ENCODE data around the gene EVI2A.
A peak's percentile ranks its signal among the peaks of the same experiment; 100 is the strongest.

EVI2A gene

GRCh38 chr17:31309556-31309955 lies 11.9 kb downstream of the EVI2A start:
- DNase-seq (ENCODE audit: low spot score): peak; percentile 25
- in situ Hi-C loops (cut with MboI; ENCODE audit: low pct_unique_long_range_greater_than_20kb, low sequenced_read_pairs, unreplicated experiment): no loop called here
- TF ChIP-seq CTCF (IDR thresholded peaks at IDR 0.05; ENCODE audit: extremely low read depth, insufficient read depth, missing control alignments): no peak

GRCh38 chr17:31308372-31309334 lies 12.8 kb downstream of the EVI2A start:
- in situ Hi-C loops (cut with MboI; ENCODE audit: low pct_unique_long_range_greater_than_20kb, low sequenced_read_pairs, unreplicated experiment): no loop called here
- peak; percentile 26 for DNase-seq (ENCODE audit: low spot score)
- TF ChIP-seq CTCF (IDR thresholded peaks at IDR 0.05; ENCODE audit: extremely low read depth, insufficient read depth, missing control alignments): no peak

- no peak for DNase-seq (ENCODE audit: low spot score)
- no peak for TF ChIP-seq CTCF (IDR thresholded peaks at IDR 0.05; ENCODE audit: extremely low read depth, insufficient read depth, missing control alignments)
- in situ Hi-C loops (cut with MboI; ENCODE audit: low pct_unique_long_range_greater_than_20kb, low sequenced_read_pairs, unreplicated experiment): no loop called here
Observed at GRCh38 chr17:31307640-31308039, 13.8 kb downstream of the EVI2A start.

- in situ Hi-C loops (cut with MboI; ENCODE audit: low pct_unique_long_range_greater_than_20kb, low sequenced_read_pairs, unreplicated experiment): no loop called here
- TF ChIP-seq CTCF (IDR thresholded peaks at IDR 0.05; ENCODE audit: extremely low read depth, insufficient read depth, missing control alignments): no peak
- DNase-seq (ENCODE audit: low spot score): no peak
Observed at GRCh38 chr17:31299624-31300023, 21.8 kb downstream of the EVI2A start.

- in situ Hi-C loops (cut with MboI; ENCODE audit: low pct_unique_long_range_greater_than_20kb, low sequenced_read_pairs, unreplicated experiment): no loop called here
- no peak for DNase-seq (ENCODE audit: low spot score)
- no peak for TF ChIP-seq CTCF (IDR thresholded peaks at IDR 0.05; ENCODE audit: extremely low read depth, insufficient read depth, missing control alignments)
Observed at GRCh38 chr17:31297090-31297489, 24.3 kb downstream of the EVI2A start, which contains the start of gene OMG. TSS of gene OMG (minus strand) at chr17:31297239. CDS start at chr17:31296331, 908 bp downstream.

- no peak for TF ChIP-seq CTCF (IDR thresholded peaks at IDR 0.05; ENCODE audit: extremely low read depth, insufficient read depth, missing control alignments)
- in situ Hi-C loops (cut with MboI; ENCODE audit: low pct_unique_long_range_greater_than_20kb, low sequenced_read_pairs, unreplicated experiment): no loop called here
- DNase-seq (ENCODE audit: low spot score): no peak
Observed at GRCh38 chr17:31296142-31296541, 25.3 kb downstream of the EVI2A start.
